Measurements from ENCODE around the gene NAP1L5.

Gene NAP1L5

DNA sequence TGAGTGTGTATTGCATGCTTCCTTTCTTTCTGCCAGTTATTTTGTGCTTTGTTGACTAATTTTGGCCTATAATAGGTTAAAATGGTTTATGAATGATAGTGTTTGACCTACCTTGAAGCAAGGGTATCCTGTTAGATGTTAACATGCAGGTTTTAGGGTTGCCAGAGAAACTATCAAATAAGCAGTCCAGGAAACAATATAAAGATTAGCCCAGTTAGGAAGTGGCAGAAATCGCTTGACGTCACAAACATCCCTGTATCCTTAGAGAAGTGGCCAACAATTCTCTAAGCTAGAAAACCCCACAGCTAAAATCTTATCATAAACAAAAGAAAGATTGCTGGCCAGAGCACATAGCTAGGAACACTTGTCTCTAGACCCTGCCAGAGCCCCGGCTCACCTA is 3.8 kb downstream of the NAP1L5 start:
- H3K27me3 ChIP-seq (ENCODE audit: control insufficient read depth, insufficient read depth, low read length), result no peaks in the 10 kb centered on the region
- no peak overlapping the region for H3K9ac ChIP-seq (ENCODE audit: low read length)
- H3K9me3 ChIP-seq (ENCODE audit: control insufficient read depth, low read length), result no peaks in the 10 kb centered on the region
- no peaks in the 10 kb centered on the region for H3K4me1 ChIP-seq (ENCODE audit: control insufficient read depth, insufficient read depth, low read length)
- H3K4me3 ChIP-seq (ENCODE audit: low read length), result no peak overlapping the region
- no peaks in the 10 kb centered on the region for H3K36me3 ChIP-seq (ENCODE audit: control insufficient read depth, insufficient read depth, low read length)

DNA sequence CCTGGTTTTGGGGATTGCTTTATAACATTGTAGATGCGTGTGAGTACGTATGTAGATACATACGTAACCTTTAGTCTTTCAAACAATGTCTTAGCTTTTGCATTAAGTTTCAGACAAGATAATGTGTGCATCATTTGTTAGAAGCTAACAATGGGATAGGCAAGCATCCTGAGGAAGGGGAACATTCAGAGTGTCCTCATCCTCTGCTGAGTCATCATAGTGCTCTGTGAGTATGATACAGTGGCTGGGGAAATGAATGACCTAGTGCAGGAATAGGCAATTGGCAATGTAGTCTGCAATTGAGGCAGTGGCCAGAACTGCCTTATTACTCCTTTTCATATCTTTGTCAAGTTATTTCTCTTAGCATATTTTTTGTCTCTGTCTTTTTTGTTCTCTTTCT is 7.3 kb downstream of the NAP1L5 start:
- Histone ChIP-seq H3K36me3 (ENCODE audit: control insufficient read depth, insufficient read depth, low read length) (no peaks in the 10 kb centered on the region), H3K4me1 (ENCODE audit: control insufficient read depth, insufficient read depth, low read length) (no peaks in the 10 kb centered on the region), H3K27me3 (ENCODE audit: control insufficient read depth, insufficient read depth, low read length) (no peaks in the 10 kb centered on the region), H3K4me3 (ENCODE audit: low read length) (no peak overlapping the region), H3K9ac (ENCODE audit: low read length) (no peak overlapping the region), H3K9me3 (ENCODE audit: control insufficient read depth, low read length) (no peaks in the 10 kb centered on the region)

DNA sequence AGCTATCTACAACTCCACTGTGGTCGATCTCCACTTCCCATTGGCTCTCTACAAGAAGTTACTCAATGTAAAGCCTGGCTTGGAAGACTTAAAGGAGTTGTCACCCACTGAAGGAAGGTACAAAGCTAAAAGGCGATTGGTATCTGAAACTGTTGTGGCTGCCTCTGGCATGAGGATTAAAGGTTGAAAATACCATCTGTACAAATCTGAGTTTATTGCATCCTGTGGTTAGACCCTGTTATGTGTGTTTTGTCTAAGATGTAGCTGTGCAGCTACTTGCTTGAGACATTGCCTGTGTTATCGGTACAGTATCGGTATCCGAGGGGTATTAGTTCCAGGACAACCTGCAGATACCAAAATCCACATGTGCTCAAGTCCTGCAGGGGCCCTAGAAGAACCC is 16.4 kb downstream of the NAP1L5 start:
- H3K9me3 ChIP-seq (ENCODE audit: control insufficient read depth, low read length), result no peaks in the 10 kb centered on the region
- no peaks in the 10 kb centered on the region for H3K27me3 ChIP-seq (ENCODE audit: control insufficient read depth, insufficient read depth, low read length)
- no peak overlapping the region for H3K9ac ChIP-seq (ENCODE audit: low read length)
- no peaks in the 10 kb centered on the region for H3K36me3 ChIP-seq (ENCODE audit: control insufficient read depth, insufficient read depth, low read length)
- no peak overlapping the region for H3K4me3 ChIP-seq (ENCODE audit: low read length)
- no peaks in the 10 kb centered on the region for H3K4me1 ChIP-seq (ENCODE audit: control insufficient read depth, insufficient read depth, low read length)

DNA sequence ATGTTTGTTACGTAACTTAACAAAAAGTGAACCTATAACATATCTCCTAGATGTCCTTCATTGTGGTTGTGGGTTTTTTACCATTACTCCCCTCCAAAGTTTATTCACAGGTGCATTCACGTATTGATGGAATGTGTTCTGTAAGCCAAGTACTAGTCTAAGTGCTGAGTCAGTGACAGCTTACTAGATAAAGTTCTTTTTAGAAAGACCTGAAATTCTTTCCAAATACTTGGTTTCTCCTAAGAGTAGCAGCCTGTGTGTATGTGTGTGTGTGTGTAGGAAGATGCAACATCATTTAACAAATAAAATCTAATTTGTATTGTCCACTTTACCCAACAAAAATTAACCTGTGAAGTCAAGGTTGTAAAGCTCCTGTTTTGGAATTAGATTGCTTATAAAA is 22.1 kb downstream of the NAP1L5 start:
- no peak overlapping the region for H3K4me3 ChIP-seq (ENCODE audit: low read length)
- no peaks in the 10 kb centered on the region for H3K4me1 ChIP-seq (ENCODE audit: control insufficient read depth, insufficient read depth, low read length)
- no peaks in the 10 kb centered on the region for H3K9me3 ChIP-seq (ENCODE audit: control insufficient read depth, low read length)
- H3K36me3 ChIP-seq (ENCODE audit: control insufficient read depth, insufficient read depth, low read length), result no peaks in the 10 kb centered on the region
- no peaks in the 10 kb centered on the region for H3K27me3 ChIP-seq (ENCODE audit: control insufficient read depth, insufficient read depth, low read length)
- no peak overlapping the region for H3K9ac ChIP-seq (ENCODE audit: low read length)

GRCh38 chr4:88674979-88675378 is 22.6 kb downstream of the NAP1L5 start:
- Histone ChIP-seq H3K4me3 (ENCODE audit: low read length) (no peak overlapping the region), H3K9me3 (ENCODE audit: control insufficient read depth, low read length) (no peaks in the 10 kb centered on the region), H3K36me3 (ENCODE audit: control insufficient read depth, insufficient read depth, low read length) (no peaks in the 10 kb centered on the region), H3K27me3 (ENCODE audit: control insufficient read depth, insufficient read depth, low read length) (no peaks in the 10 kb centered on the region), H3K9ac (ENCODE audit: low read length) (no peak overlapping the region), H3K4me1 (ENCODE audit: control insufficient read depth, insufficient read depth, low read length) (no peaks in the 10 kb centered on the region)

- no peak overlapping the region for H3K9ac ChIP-seq (ENCODE audit: low read length)
- H3K36me3 ChIP-seq (ENCODE audit: control insufficient read depth, insufficient read depth, low read length), result no peaks in the 10 kb centered on the region
- H3K9me3 ChIP-seq (ENCODE audit: control insufficient read depth, low read length), result no peaks in the 10 kb centered on the region
- H3K4me1 ChIP-seq (ENCODE audit: control insufficient read depth, insufficient read depth, low read length), result no peaks in the 10 kb centered on the region
- no peak overlapping the region for H3K4me3 ChIP-seq (ENCODE audit: low read length)
- H3K27me3 ChIP-seq (ENCODE audit: control insufficient read depth, insufficient read depth, low read length), result no peaks in the 10 kb centered on the region
Observed at GRCh38 chr4:88674565-88674964, 23.1 kb downstream of the NAP1L5 start.

DNA sequence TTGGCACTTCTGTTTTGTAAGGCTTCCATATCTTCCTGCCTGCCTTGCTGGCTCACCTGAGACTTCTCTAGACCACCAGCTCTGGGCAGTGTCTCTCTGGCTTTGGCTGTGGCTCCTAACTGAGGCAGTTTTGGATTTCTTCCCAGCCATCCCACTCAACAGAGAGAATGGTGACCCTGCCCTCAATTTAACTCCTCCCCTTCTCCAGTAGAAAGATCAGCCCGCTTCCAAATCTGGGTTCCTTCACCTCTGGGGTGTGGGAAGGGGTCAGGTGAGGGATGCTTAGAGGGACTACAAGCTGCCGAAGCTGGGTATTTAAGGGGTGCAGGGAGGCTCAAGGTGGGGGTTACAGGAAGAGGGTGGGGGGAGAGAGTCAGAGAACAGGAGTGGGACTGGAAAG is 23.7 kb downstream of the NAP1L5 start:
- Histone ChIP-seq H3K9me3 (ENCODE audit: control insufficient read depth, low read length) (no peaks in the 10 kb centered on the region), H3K4me1 (ENCODE audit: control insufficient read depth, insufficient read depth, low read length) (no peaks in the 10 kb centered on the region), H3K9ac (ENCODE audit: low read length) (no peak overlapping the region), H3K36me3 (ENCODE audit: control insufficient read depth, insufficient read depth, low read length) (no peaks in the 10 kb centered on the region), H3K27me3 (ENCODE audit: control insufficient read depth, insufficient read depth, low read length) (no peaks in the 10 kb centered on the region), H3K4me3 (ENCODE audit: low read length) (no peak overlapping the region)

GRCh38 chr4:88672987-88673386 is 24.6 kb downstream of the NAP1L5 start:
- Histone ChIP-seq H3K9ac (ENCODE audit: low read length) (no peak overlapping the region), H3K9me3 (ENCODE audit: control insufficient read depth, low read length) (no peaks in the 10 kb centered on the region), H3K4me1 (ENCODE audit: control insufficient read depth, insufficient read depth, low read length) (no peaks in the 10 kb centered on the region), H3K36me3 (ENCODE audit: control insufficient read depth, insufficient read depth, low read length) (no peaks in the 10 kb centered on the region), H3K4me3 (ENCODE audit: low read length) (no peak overlapping the region), H3K27me3 (ENCODE audit: control insufficient read depth, insufficient read depth, low read length) (no peaks in the 10 kb centered on the region)

GRCh38 chr4:88661739-88662138 is 35.9 kb downstream of the NAP1L5 start:
- Histone ChIP-seq H3K9me3 (ENCODE audit: control insufficient read depth, low read length) (no peaks in the 10 kb centered on the region), H3K4me1 (ENCODE audit: control insufficient read depth, insufficient read depth, low read length) (peaks cover 12% of the 10 kb centered on the region), H3K36me3 (ENCODE audit: control insufficient read depth, insufficient read depth, low read length) (no peaks in the 10 kb centered on the region), H3K4me3 (ENCODE audit: low read length) (no peak overlapping the region), H3K27me3 (ENCODE audit: control insufficient read depth, insufficient read depth, low read length) (no peaks in the 10 kb centered on the region), H3K9ac (ENCODE audit: low read length) (no peak overlapping the region)

DNA sequence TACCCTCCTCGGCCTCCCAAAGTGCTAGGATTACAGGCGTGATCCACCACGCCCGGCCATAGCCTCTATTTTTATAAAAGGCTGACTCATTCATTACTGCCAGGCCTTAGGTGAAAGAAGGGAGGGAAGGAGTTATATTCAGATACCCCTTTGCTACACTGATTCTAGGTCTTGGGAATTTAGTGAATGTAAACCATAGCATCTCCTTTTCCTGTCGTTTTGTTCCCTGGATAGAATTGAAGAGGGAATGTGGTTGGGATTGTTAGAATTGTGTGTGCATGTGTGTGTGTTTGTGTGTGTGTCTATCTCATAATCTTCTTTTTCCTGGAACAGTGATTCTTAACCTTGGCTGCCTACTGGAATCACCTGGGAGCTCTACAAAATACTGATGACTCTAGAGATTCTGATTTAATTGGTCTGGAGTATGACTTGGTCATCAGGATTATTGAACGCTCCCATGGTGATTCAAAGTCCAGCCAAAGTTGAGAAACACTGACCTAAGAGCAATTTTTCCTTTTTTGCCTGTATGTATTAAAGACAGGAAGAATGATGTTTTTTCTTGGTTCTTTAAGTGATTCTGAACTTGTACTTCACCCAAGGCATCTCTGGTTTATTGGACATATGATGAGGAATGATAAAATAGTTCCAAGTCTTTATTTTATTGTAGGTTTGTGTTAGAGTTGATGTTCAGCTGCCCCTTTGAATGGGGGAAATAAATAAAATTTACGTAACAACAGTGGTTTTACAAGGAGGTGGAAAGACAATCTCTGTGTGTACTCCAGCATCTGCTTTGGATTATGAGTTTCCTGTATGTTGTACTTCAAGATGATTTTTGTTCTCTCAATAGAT is 37.0 kb downstream of the NAP1L5 start:
- no peaks in the 10 kb centered on the region for H3K27me3 ChIP-seq (ENCODE audit: control insufficient read depth, insufficient read depth, low read length)
- H3K36me3 ChIP-seq (ENCODE audit: control insufficient read depth, insufficient read depth, low read length), result no peaks in the 10 kb centered on the region
- H3K9ac ChIP-seq (ENCODE audit: low read length), result no peak overlapping the region
- no peak overlapping the region for H3K4me3 ChIP-seq (ENCODE audit: low read length)
- peaks cover 12% of the 10 kb centered on the region for H3K4me1 ChIP-seq (ENCODE audit: control insufficient read depth, insufficient read depth, low read length)
- no peaks in the 10 kb centered on the region for H3K9me3 ChIP-seq (ENCODE audit: control insufficient read depth, low read length)

- peaks cover 12% of the 10 kb centered on the region for H3K4me1 ChIP-seq (ENCODE audit: control insufficient read depth, insufficient read depth, low read length)
- H3K4me3 ChIP-seq (ENCODE audit: low read length), result no peak overlapping the region
- no peaks in the 10 kb centered on the region for H3K36me3 ChIP-seq (ENCODE audit: control insufficient read depth, insufficient read depth, low read length)
- H3K9me3 ChIP-seq (ENCODE audit: control insufficient read depth, low read length), result no peaks in the 10 kb centered on the region
- no peaks in the 10 kb centered on the region for H3K27me3 ChIP-seq (ENCODE audit: control insufficient read depth, insufficient read depth, low read length)
- no peak overlapping the region for H3K9ac ChIP-seq (ENCODE audit: low read length)
Observed at GRCh38 chr4:88659890-88660208, 37.8 kb downstream of the NAP1L5 start.

GRCh38 chr4:88659055-88659889 is 38.4 kb downstream of the NAP1L5 start:
- peaks cover 12% of the 10 kb centered on the region for H3K4me1 ChIP-seq (ENCODE audit: control insufficient read depth, insufficient read depth, low read length)
- H3K9me3 ChIP-seq (ENCODE audit: control insufficient read depth, low read length), result no peaks in the 10 kb centered on the region
- no peaks in the 10 kb centered on the region for H3K36me3 ChIP-seq (ENCODE audit: control insufficient read depth, insufficient read depth, low read length)
- H3K4me3 ChIP-seq (ENCODE audit: low read length), result no peak overlapping the region
- H3K9ac ChIP-seq (ENCODE audit: low read length), result no peak overlapping the region
- no peaks in the 10 kb centered on the region for H3K27me3 ChIP-seq (ENCODE audit: control insufficient read depth, insufficient read depth, low read length)

All from mucosa of stomach (tissue), 1 donor.